ENCODE results near the gene LRRC9.

GRCh38 chr14:60021619-60022018, 101.7 kb downstream of the LRRC9 start:
- no peak for TF ChIP-seq POLR2AphosphoS5 (IDR thresholded peaks at IDR 0.05; ENCODE audit: low read depth, low read length)
- TF ChIP-seq MAZ (IDR thresholded peaks at IDR 0.05; ENCODE audit: borderline replicate concordance, low read depth, low read length), result no peak
- TF ChIP-seq MAZ (CRISPR knock-in tag; IDR thresholded peaks at IDR 0.05; ENCODE audit: low read depth), result no peak
- TF ChIP-seq HMGXB4 (CRISPR knock-in tag; IDR thresholded peaks at IDR 0.05; ENCODE audit: borderline replicate concordance in 1 of 2, low read depth in 1 of 2), result no peak

All from HepG2 (cell line).